ENCODE measurements around the gene KIAA0513.

The KIAA0513 gene

DNA sequence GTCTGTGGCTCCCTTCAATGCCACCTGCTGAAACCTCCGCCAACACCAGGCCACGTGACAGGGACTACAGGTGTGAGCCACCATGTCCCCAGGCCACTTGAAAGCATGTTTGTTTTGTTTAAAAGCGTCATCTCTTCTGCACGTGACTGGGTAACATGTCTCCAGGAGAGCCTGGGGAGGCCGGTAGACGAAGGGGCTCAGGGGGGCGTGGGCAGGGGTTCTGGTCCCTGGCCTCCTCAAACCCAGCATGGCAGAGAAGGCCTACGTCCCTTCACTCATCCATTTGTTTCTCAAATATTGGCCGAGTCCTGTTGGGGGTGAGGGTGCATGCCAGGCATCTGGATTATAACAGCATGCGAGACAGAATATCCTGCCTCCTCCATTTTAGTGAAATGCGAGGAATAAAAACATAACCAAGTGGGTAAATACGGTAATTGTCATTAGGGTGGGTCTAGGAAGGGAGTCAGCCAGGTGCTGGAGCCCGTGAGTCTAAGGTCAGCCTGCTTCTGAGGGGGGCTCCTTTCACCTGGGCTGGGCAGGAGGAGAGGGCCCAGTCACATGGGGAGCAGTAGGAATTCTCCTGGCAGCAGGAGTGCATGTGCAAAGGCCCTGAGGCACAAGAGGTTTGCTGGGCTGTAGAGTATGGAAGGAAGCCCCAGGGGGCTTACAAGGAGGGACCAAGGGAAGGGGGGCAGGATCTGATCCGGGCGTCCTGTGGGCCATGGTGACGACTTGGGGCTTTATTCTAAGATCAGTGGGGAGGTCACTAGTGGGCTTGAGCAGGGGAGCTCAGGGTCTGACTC, 111.4 kb downstream of the KIAA0513 start:
- DNase-seq = no peak

DNA sequence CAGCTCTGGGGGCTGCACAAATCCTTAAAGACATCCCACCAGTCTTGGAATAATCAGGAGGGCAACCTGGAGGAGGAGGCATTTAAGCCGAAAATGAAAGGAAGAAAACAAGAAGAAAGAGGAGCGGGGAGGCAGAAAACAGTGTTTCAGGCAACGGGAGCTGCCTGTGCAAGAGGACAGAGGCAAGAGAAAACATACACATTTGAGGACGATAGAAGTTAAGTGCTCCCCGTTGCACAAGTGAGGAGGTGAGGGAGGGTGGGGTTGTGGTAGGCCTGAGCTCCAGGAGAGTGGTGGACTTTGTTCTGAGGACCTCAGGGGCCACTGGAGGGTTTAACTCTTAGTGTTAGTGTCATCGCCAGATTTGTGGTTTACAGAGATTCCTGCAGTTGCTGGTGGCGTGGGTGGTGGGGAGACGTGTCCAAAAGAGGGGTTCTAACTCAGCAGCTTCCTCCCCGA, 112.3 kb downstream of the KIAA0513 start:
- DNase-seq = no peak

GRCh38 chr16:85140455-85141012, 112.9 kb downstream of the KIAA0513 start:
- no peak for DNase-seq

DNA sequence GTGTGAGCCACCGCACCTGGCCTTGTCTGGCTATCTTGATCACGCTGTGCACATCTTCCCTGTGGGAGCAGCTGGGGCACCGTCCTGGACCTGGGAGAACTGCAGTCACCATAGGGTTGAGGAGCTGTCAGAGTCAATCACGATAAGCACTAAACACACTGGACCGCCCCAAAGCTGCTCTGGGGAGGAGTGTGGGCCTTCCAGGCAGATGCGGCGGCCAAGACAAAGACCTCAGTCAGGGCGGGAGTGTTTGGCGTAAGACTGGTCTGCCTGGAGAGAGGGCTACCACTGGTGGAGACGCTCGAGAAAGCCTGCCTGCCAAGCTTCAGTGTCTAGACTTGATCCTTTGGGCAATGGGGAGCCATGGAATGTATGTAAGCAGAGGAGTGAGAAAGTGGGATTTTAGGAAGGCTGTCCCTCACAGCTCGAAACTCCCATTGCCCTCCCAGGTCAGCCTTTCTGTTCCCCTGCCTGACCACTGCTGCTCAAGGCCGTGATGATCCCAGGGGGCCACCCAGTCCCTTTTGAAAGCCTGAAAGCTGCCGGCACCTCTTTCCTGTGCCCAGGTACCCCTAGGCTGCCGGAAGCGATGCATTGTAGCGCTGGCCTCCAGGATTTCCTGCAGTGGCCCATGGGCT, 114.0 kb downstream of the KIAA0513 start:
- DNase-seq = no peak

- DNase-seq = no peak
These were observed 114.5 kb downstream of the KIAA0513 start for GRCh38 chr16:85142129-85142513.

- DNase-seq = no peak
These were observed 115.2 kb downstream of the KIAA0513 start for GRCh38 chr16:85142771-85143211.
